HFFc6 (cell line): ENCODE results near the gene MFRP. TPM values are rescaled to one million over a fixed set of nuclear protein-coding genes. Genes with fewer than 3 reads are reported as not detected.

Source experiments
- DNase-seq: peaks from one replicate; pipeline ENCODE4 v3.0.0-alpha.2; 2018
- H3K27ac Mint-ChIP-seq: 2 replicates; pipeline ENCODE4 v1.8.0; 2020; ENCODE audit warnings: mild to moderate bottlenecking, mixed read lengths
- H3K27me3 Mint-ChIP-seq: 2 replicates; pipeline ENCODE4 v1.8.0; 2021; ENCODE audit warnings: mild to moderate bottlenecking, moderate library complexity, mixed read lengths; ENCODE audit not compliant: insufficient read depth
- H3K36me3 Mint-ChIP-seq: 2 replicates; pipeline ENCODE4 v1.8.0; 2021; ENCODE audit warnings: low read depth, mixed read lengths
- H3K4me1 Mint-ChIP-seq: 2 replicates; pipeline ENCODE4 v1.8.0; 2020; ENCODE audit warnings: low read depth, mixed read lengths
- H3K4me3 Mint-ChIP-seq: 2 replicates; pipeline ENCODE4 v1.8.0; 2020; ENCODE audit warnings: mild to moderate bottlenecking, moderate library complexity, mixed read lengths
- H3K9me3 Mint-ChIP-seq: 2 replicates; pipeline ENCODE4 v1.8.0; 2020; ENCODE audit warnings: mild to moderate bottlenecking, mixed read lengths
- CTCF ChIP-seq: fragments of 200-600 bp; sonication (generic); IDR thresholded peaks from 2 replicates; pipeline ENCODE4 v1.5.0; 2021; ENCODE audit warnings: antibody characterized with exemption, mild to moderate bottlenecking
- total RNA-seq, 6 experiments: library from RNA; stranded (reverse); fragmentation: NEBNext Ultra II Directional; extraction: Animal tissue kit (Norgen Biotek cat#: 25700); gene quantifications; 2 replicates in 1 of 6; 3 replicates in 5 of 6; pipeline ENCODE4 v1.2.3, GENCODE V29; 2021

MFRP gene
- total RNA-seq, 6 experiments from 2014 or later, result not detected

GRCh38 chr11:119382101-119382500 lies 35.6 kb upstream of the MFRP start:
- H3K4me3 Mint-ChIP-seq, result no peak overlapping the region
- no peak for DNase-seq
- H3K27me3 Mint-ChIP-seq, result peaks cover 3% of the 10 kb centered on the region; the same call in 1 of the 2 replicates
- H3K9me3 Mint-ChIP-seq, result no peaks in the 10 kb centered on the region
- H3K4me1 Mint-ChIP-seq, result peaks cover 8% of the 10 kb centered on the region; the same call in 1 of the 2 replicates
- H3K36me3 Mint-ChIP-seq, result no peaks in the 10 kb centered on the region
- no peak overlapping the region for H3K27ac Mint-ChIP-seq
- no peak for TF ChIP-seq CTCF

GRCh38 chr11:119381181-119381988 lies 34.9 kb upstream of the MFRP start, which contains the start of gene USP2:
USP2 (minus strand) TSS chr11:119381690; CDS start chr11:119373480, 8,210 bp downstream.
- no peaks in the 10 kb centered on the region for H3K9me3 Mint-ChIP-seq
- DNase-seq, result peak; percentile 97
- H3K4me1 Mint-ChIP-seq, result peaks cover 14% of the 10 kb centered on the region
- no peak within 1 kb of the TSS for H3K4me3 Mint-ChIP-seq
- no peak within 1 kb of the TSS for H3K27ac Mint-ChIP-seq
- TF ChIP-seq CTCF, result peak; percentile 94
- H3K36me3 Mint-ChIP-seq, result no peaks in the 10 kb centered on the region
- no peaks in the 10 kb centered on the region; the same call in 1 of the 2 replicates for H3K27me3 Mint-ChIP-seq

GRCh38 chr11:119380827-119381180 lies 34.3 kb upstream of the MFRP start:
- Mint-ChIP-seq H3K27ac (no peak overlapping the region), H3K4me3 (no peak overlapping the region), H3K4me1 (peaks cover 20% of the 10 kb centered on the region), H3K36me3 (no peaks in the 10 kb centered on the region), H3K9me3 (no peaks in the 10 kb centered on the region), H3K27me3 (no peaks in the 10 kb centered on the region; the same call in 1 of the 2 replicates)
- no peak for DNase-seq
- TF ChIP-seq CTCF, result no peak

- DNase-seq, result no peak
- no peak for TF ChIP-seq CTCF
- Mint-ChIP-seq H3K4me3 (no peak overlapping the region), H3K4me1 (peaks cover 25% of the 10 kb centered on the region), H3K9me3 (no peaks in the 10 kb centered on the region), H3K27me3 (no peaks in the 10 kb centered on the region; the same call in 1 of the 2 replicates), H3K27ac (no peak overlapping the region), H3K36me3 (no peaks in the 10 kb centered on the region)
Observed at GRCh38 chr11:119380160-119380826, 33.8 kb upstream of the MFRP start.

- Mint-ChIP-seq H3K27me3 (no peaks in the 10 kb centered on the region; the same call in 1 of the 2 replicates), H3K27ac (no peak overlapping the region), H3K4me1 (peaks cover 39% of the 10 kb centered on the region), H3K4me3 (no peak overlapping the region), H3K36me3 (no peaks in the 10 kb centered on the region), H3K9me3 (no peaks in the 10 kb centered on the region)
- TF ChIP-seq CTCF, result no peak
- DNase-seq, result no peak
Observed at GRCh38 chr11:119378851-119379465, 32.5 kb upstream of the MFRP start.
